HAP-1 (cell line): ENCODE data around the gene CACNB2.
A peak's percentile ranks its signal among the peaks of the same experiment; 100 is the strongest.
"Not testable (repeated sequence)": the region's sequence is repeated elsewhere in the genome, so short reads cannot be mapped to it uniquely, and the experiment has no call there.

Experiments
- DNase-seq, 2 experiments: peaks; one replicate each; pipeline ENCODE4 v3.0.0-alpha.2; 2016 to 2020; ENCODE audit warnings: low spot score in 2 of 2
- H3K27me3 ChIP-seq: fragments of 250-450 bp; sonication (Bioruptor Pico); 2 replicates; pipeline ENCODE4 v1.5.1; 2020; ENCODE audit warnings: low read depth, mild to moderate bottlenecking, moderate library complexity
- H3K36me3 ChIP-seq: fragments of 250-450 bp; sonication (Bioruptor Pico); replicated peaks from 2 replicates; pipeline ENCODE4 v1.5.1; 2020; ENCODE audit warnings: mild to moderate bottlenecking
- H3K4me1 ChIP-seq: fragments of 250-450 bp; sonication (Bioruptor Pico); 2 replicates; pipeline ENCODE4 v1.5.1; 2020; ENCODE audit warnings: mild to moderate bottlenecking
- H3K4me3 ChIP-seq: fragments of 250-450 bp; sonication (Bioruptor Pico); 2 replicates; pipeline ENCODE4 v1.5.1; 2020; ENCODE audit warnings: mild to moderate bottlenecking, moderate library complexity
- H3K9me3 ChIP-seq: fragments of 250-450 bp; sonication (Bioruptor Pico); 2 replicates; pipeline ENCODE4 v1.5.1; 2020; ENCODE audit warnings: mild to moderate bottlenecking, moderate library complexity
- in situ Hi-C: fragments of 300-500 bp; cut with MboI; formaldehyde crosslinking; loops from 3 replicates; pipeline ENCODE4 v1.14.3; 2020; ENCODE audit warnings: low sequenced_read_pairs, inconsistent platforms, mixed read lengths

CACNB2 gene

DNA sequence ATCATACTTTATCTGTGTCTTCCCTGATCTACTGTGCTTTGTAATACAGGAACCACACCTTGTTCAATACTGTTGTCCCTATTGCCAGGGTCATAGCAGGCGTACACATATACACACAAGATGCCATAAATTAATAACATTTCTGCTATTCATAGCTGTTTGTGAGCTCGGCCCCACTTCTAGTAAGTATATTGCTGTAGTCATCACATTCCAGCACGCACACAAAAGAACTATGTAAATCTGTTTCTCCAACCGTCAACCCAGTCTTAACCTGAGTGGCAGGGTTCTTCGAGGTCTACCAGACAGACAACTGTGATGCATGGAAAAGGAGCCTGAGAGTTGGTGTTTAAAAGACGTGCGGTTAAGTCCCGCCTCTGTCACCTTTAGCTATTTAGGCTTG lies 5.7 kb upstream of the CACNB2 start:
- H3K4me1 ChIP-seq: peaks cover 43% of the 10 kb centered on the region
- H3K4me3 ChIP-seq: peak overlapping the region; percentile 14; the same call in 1 of the 2 replicates
- no peaks in the 10 kb centered on the region for H3K9me3 ChIP-seq
- peak in 1 of 2 experiments; percentile 52 for DNase-seq
- H3K36me3 ChIP-seq: no peaks in the 10 kb centered on the region
- in situ Hi-C loops: loop anchor here (25.0 kb wide), 1 partner anchor 522 kb away; the partner anchor contains the start of gene HACD1
- no peaks in the 10 kb centered on the region for H3K27me3 ChIP-seq

DNA sequence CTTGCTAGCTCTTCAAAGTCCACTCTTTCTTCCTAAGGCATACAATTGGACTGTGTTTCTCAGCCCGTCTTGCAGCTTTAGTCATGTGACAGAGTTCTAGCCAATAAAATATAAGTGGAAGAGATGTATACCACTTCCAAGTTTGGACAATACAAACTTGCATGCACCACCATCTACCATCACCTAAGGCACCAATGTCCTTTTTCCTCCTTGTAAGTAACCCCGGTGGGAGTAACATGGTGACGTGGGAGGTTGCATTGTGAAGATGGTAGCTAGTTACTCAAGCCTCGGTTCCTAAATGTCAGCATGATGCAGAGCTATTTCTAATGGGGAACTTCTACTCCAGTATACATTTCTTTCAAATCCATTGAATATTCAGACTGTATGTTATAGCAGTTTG lies 5.3 kb upstream of the CACNB2 start:
- H3K4me3 ChIP-seq: peak overlapping the region; percentile 14
- no peaks in the 10 kb centered on the region for H3K9me3 ChIP-seq
- H3K27me3 ChIP-seq: no peaks in the 10 kb centered on the region
- in situ Hi-C loops: loop anchor here (25.0 kb wide), 1 partner anchor 523 kb away; the partner anchor contains the start of gene HACD1
- peaks cover 47% of the 10 kb centered on the region for H3K4me1 ChIP-seq
- no peaks in the 10 kb centered on the region for H3K36me3 ChIP-seq
- peak; percentile 57 to 76 for DNase-seq

DNA sequence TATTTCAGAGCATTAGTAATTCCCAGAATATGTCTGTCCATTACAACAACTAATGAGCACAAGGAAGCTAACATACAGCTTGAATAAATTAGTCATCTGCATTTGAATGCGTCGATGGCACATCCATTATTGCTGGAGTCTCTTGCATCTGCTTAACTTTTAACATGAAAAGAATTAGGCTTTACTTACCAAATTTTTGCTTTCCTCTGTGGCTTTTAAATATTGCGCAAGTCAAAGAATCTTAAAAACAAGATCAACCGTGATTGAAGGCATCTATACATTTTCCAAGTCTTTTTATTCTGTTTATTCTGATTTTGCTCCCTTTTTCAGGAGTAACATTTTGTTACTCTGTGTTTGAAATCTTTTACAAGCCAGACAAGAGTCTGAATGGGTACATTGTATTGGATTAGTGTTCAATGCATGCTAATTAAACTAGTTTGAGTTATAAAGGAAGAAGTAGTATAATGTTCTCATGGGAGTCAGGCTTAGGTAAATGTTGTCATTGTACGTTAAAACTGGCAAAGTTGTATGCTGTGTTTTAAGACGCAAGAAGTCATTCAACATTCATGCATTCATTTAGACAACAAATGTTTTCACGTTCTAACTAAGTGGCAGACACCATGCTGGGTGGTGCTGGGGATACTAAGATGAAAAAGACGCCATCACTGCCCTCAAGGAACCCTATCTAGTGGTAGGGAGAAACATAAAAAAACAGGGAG lies 4.0 kb upstream of the CACNB2 start:
- in situ Hi-C loops: loop anchor here (25.0 kb wide), 1 partner anchor 524 kb away; the partner anchor contains the start of gene HACD1
- H3K4me3 ChIP-seq: no peak overlapping the region

DNA sequence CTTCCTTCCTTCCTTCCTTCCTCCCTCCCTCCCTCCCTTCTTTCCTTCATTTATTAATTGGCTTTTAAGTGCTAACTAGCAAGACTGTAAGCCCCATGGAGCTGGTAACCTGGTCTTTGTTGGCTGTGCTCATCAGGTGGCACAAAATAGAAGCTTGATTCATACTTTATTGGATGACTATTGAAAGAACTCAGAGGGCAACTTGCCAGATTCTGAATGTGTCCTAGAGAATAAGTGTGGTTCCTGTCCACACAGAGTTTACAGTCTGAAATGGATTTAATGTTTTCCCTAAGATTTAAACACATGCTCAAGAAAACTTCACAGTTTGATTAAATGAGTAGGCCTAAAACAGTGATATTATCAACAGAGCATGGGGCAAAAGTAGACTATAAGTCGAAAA lies 3.1 kb upstream of the CACNB2 start:
- Histone ChIP-seq H3K4me1 (peaks cover 38% of the 10 kb centered on the region), H3K4me3 (no peak overlapping the region), H3K27me3 (no peaks in the 10 kb centered on the region), H3K36me3 (no peaks in the 10 kb centered on the region), H3K9me3 (no peaks in the 10 kb centered on the region)
- in situ Hi-C loops: loop anchor here (25.0 kb wide), 1 partner anchor 525 kb away; the partner anchor contains the start of gene HACD1
- DNase-seq: no peak

More for the DNA sequence above, 4.0 kb upstream of the CACNB2 start:
- Histone ChIP-seq H3K27me3 (no peaks in the 10 kb centered on the region), H3K4me1 (peaks cover 41% of the 10 kb centered on the region), H3K36me3 (no peaks in the 10 kb centered on the region), H3K9me3 (no peaks in the 10 kb centered on the region)
- peak; percentile 73 to 100 for DNase-seq

DNA sequence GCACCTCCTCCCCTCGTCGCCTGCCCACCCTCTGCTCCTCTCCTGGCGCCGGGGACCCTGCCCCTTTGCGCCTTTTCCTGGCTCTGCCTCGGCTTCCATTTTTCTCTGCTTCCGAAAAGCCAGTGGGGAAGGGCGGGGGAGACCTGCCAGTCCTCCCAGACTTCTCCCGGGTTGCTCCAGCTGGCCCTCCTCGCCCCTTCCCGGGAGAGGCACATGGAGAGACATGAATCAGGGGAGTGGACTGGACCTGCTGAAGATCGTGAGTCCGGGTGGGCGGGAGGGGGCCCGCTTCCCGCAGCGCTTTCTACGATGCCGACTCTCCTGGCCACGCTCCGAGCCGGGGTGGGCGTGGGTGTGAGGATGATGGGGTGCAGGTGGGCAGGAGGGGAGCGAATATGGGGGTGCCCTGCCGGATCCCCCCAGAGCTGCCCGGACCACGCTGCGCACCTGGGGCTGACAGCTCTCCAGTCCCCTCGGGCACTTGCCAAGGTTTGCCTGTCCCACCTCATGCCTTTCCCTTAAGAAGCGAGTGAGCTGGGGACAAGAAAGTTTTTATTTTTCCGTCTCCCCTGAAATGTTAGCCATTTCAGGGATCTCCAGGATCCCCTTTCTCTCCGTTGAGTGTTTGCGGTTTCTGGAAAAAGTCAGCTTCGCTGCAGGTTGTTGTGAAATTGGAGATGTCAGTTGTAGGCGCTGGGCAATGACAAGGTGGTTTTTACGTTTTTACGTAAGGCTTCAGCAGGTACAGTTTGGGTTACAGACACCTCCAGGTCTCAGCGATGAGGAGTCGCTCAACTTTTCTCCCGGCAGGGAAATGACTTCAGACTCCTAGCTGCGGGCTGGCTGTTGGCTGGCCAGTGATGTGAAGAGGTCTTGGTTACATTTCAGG lies 977 bp downstream of the CACNB2 start:
- Histone ChIP-seq H3K9me3 (no peaks in the 10 kb centered on the region), H3K4me1 (peaks cover 41% of the 10 kb centered on the region), H3K27me3 (no peaks in the 10 kb centered on the region), H3K36me3 (no peaks in the 10 kb centered on the region), H3K4me3 (peak overlapping the region; percentile 60)
- peak in 1 of 2 experiments; percentile 54 for DNase-seq
- in situ Hi-C loops: loop anchor here (5.0 to 25.0 kb wide), 2 partner anchors 61 to 529 kb away; partner anchors contain the start of gene HACD1

DNA sequence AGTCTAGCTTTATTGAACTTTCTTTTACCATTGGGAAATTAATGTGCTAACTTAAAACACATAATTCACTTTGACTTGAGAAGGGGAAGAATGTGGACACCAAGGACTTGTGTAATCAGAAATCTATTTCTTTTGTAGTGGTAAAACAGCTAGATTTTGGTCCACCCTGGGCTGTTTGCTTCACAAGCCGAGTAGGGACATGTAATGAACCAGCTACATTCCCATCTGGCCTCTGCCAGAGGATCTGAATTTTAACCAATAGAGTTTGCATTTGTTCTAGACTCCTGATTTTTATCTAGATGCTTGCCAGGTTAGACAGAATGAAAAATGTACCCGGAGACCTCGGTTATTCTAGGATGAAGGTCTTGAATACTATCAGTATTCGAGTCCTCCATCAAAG lies 1.9 kb downstream of the CACNB2 start:
- H3K27me3 ChIP-seq: no peaks in the 10 kb centered on the region
- H3K9me3 ChIP-seq: no peaks in the 10 kb centered on the region
- peaks cover 45% of the 10 kb centered on the region for H3K4me1 ChIP-seq
- H3K36me3 ChIP-seq: no peaks in the 10 kb centered on the region
- H3K4me3 ChIP-seq: peak overlapping the region; percentile 60
- in situ Hi-C loops: loop anchor here (5.0 to 25.0 kb wide), 2 partner anchors 60 to 530 kb away; partner anchors contain the start of gene HACD1
- DNase-seq: no peak

DNA sequence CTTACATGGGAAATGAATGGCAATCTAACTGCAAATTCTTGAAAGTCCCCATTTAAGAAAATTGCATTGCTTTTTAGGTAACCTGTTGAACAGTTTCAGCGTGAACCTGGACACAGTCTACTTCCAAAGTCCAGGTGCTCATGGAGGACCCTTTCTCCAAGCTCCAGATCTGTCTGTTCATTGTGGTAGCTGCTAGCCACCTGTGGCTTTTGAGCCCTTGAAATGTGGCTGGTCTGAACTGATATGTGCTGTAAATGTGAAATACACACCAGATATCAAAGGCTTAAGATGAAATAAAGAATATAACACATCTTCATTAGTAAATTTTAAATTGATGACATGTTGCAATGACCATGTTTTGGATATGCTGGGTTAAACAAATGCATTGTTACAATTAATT lies 4.2 kb downstream of the CACNB2 start:
- H3K4me1 ChIP-seq: peaks cover 62% of the 10 kb centered on the region
- in situ Hi-C loops: loop anchor here (5.0 to 25.0 kb wide), 2 partner anchors 58 to 532 kb away; partner anchors contain the start of gene HACD1
- no peak for DNase-seq
- H3K27me3 ChIP-seq: no peaks in the 10 kb centered on the region
- no peaks in the 10 kb centered on the region for H3K9me3 ChIP-seq
- no peak overlapping the region for H3K4me3 ChIP-seq
- no peaks in the 10 kb centered on the region for H3K36me3 ChIP-seq

DNA sequence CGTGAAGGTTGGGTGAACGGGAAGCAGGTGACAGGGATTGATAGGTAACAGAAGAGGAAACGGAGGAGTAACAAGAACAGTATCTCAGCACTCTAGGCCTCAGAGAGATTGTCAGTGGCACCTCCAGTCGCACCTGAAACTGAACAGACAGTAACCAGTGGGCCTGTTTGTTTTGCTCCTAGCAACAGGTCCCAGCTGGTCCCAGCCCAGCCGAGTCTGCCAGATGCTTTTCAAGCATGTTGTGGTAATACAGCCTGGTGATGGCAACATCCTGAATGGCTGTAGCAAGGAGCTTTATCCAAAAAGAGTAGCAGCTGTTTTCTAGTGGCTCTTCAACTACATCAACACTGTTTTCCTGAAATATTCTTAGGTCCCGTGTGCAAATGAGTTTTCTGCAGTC lies 4.7 kb downstream of the CACNB2 start:
- in situ Hi-C loops: loop anchor here (5.0 to 25.0 kb wide), 2 partner anchors 57 to 533 kb away; partner anchors contain the start of gene HACD1
- no peaks in the 10 kb centered on the region for H3K9me3 ChIP-seq
- no peaks in the 10 kb centered on the region for H3K27me3 ChIP-seq
- H3K36me3 ChIP-seq: no peaks in the 10 kb centered on the region
- DNase-seq: peak in 1 of 2 experiments; percentile 63
- no peak overlapping the region for H3K4me3 ChIP-seq
- H3K4me1 ChIP-seq: peaks cover 60% of the 10 kb centered on the region

DNA sequence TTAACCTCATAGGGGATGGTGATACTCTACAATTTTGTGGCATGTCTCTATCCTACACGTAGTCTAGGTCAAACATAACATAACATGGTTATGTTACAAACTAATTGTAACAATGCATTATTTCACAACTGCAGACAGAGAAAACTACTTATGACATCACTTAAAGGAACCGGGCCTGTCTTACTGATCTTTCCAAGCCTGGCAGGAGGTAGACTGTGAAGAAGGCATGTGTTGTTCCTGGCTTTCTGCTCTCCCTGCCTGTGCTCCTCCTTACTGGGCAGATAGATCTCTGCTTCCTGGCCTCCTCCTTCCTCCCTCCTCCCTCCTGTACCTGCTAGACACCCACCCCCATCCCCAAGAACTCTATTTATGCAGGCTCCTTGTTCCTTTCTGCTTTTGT lies 5.4 kb downstream of the CACNB2 start:
- Histone ChIP-seq H3K36me3 (no peaks in the 10 kb centered on the region), H3K27me3 (no peaks in the 10 kb centered on the region), H3K9me3 (no peaks in the 10 kb centered on the region), H3K4me3 (no peak overlapping the region), H3K4me1 (peaks cover 60% of the 10 kb centered on the region)
- DNase-seq: peak in 1 of 2 experiments; percentile 32
- in situ Hi-C loops: loop anchor here (25.0 kb wide), 1 partner anchor 533 kb away; the partner anchor contains the start of gene HACD1

DNA sequence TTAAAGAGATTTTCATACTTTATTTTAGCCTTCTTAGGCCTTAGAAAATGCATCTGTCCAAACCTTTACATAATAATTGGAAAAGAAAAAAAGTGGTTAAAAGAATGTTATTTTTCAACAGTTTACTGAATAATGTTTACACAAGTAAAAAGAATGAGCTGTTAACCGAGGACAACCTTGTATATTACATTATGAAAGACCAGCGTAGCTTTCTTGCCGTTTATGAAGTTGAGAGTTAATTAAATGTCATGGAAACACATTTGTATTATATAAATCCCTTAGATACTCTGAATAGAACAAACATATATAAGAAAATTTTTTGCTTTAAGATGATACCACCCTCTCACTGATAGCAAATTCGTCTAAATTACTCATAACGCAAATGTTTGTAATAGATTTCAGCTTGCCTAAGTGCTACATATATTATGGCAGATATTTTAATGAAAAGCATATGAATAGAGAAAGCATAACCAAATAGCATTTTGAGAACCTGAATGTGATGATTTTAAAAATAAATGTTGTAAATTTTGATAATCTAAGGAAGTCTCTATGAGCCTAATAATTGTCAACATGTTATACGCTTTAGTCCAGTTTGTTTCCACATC lies 9.1 kb downstream of the CACNB2 start:
- no peaks in the 10 kb centered on the region for H3K9me3 ChIP-seq
- peaks cover 50% of the 10 kb centered on the region for H3K4me1 ChIP-seq
- peaks cover 7% of the 10 kb centered on the region; the same call in 1 of the 2 replicates for H3K36me3 ChIP-seq
- no peaks in the 10 kb centered on the region for H3K27me3 ChIP-seq
- in situ Hi-C loops: loop anchor here (25.0 kb wide), 1 partner anchor 537 kb away; the partner anchor contains the start of gene HACD1
- no peak for DNase-seq
- no peak overlapping the region for H3K4me3 ChIP-seq

DNA sequence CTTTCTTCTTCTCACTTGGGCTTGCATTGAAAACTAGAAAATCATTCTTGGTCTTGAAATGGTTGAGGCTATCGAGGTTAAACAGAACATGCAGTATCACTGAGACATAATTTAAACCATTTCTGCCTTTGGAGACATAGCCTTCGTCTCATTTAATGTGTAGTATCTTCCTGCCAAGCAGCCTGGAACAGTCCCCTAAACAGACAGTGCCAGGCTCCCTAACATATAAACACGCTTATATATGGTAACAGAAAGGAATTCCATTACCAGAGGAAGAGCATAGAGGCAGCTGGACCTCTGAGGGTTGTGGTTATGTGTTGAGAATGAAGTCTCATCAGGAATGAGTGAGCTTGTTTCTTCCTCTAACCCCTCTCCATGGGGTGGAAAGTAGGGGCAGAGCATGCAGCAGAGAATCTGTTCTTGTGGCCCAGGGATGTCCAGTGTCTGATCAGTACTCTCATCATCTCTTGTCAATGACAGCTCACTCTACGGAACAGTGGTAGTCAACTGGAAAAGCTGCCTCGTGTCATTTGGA lies 11.2 kb downstream of the CACNB2 start:
- H3K4me3 ChIP-seq: no peak overlapping the region
- DNase-seq: no peak
- H3K9me3 ChIP-seq: no peaks in the 10 kb centered on the region
- H3K27me3 ChIP-seq: no peaks in the 10 kb centered on the region
- peaks cover 31% of the 10 kb centered on the region for H3K4me1 ChIP-seq
- in situ Hi-C loops: no loop called here
- peaks cover 18% of the 10 kb centered on the region for H3K36me3 ChIP-seq

DNA sequence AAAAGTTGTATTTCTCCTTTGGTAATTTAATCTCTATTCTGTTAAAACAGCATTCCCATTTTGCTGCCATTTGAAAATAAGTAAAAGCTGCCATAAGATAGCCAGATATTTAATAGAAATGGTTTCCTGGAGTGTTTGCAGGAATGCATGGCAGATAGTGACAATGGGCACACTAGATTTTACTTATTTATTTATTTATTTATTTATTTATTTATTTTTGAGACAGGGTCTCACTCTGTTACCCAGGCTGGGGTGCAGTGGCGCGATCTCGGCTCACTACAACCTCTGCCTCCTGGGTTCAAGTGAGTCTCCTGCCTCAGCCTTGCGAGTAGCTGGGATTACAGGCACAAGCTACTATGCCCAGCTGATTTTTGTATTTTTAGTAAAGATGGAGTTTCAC lies 13.2 kb downstream of the CACNB2 start:
- in situ Hi-C loops, H3K27me3 ChIP-seq, H3K4me3 ChIP-seq, H3K9me3 ChIP-seq, DNase-seq: not testable (repeated sequence)
- Histone ChIP-seq H3K4me1 (peaks cover 15% of the 10 kb centered on the region), H3K36me3 (peaks cover 18% of the 10 kb centered on the region)

DNA sequence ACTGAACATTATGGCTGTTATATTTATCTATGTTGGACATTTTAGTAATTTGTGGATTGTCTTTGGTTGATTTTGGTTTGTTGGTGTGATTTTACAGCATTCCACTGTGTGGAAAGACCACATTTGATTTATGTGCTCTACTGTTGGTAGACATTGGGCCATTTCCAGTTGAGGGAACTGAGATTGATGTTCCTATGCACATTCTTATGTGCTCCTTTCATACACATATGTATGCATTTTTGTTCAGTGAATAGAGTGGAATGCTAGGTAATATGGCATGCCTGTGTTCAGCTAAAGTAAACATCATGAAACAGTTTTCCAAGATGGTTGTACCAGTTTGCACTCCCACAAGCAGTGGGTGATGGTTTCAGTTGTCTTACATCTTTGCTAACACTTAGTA lies 15.1 kb downstream of the CACNB2 start:
- Histone ChIP-seq H3K4me3 (no peak overlapping the region), H3K36me3 (peaks cover 25% of the 10 kb centered on the region), H3K9me3 (no peaks in the 10 kb centered on the region), H3K4me1 (peaks cover 14% of the 10 kb centered on the region), H3K27me3 (no peaks in the 10 kb centered on the region)
- DNase-seq: no peak
- in situ Hi-C loops: no loop called here
